H1 (cell line): ENCODE measurements around the gene NOC4L. TPM values are rescaled to one million over a fixed set of nuclear protein-coding genes. Genes with fewer than 3 reads are reported as not detected.

Experiments used
- CTCF ChIA-PET: fragments of 300-600 bp; sonication (Branson Sonifier 250); formaldehyde crosslinking; loops from one replicate; lab custom pipeline; 2021; ENCODE audit not compliant: partially characterized antibody; lab: Charles Lee
- POLR2A ChIA-PET: fragments of 300-600 bp; sonication (Branson Sonifier 250); formaldehyde crosslinking; loops from one replicate; lab custom pipeline; 2021; ENCODE audit warnings: inconsistent platforms; ENCODE audit not compliant: partially characterized antibody; lab: Charles Lee
- DNase-seq, 2 experiments: peaks; one replicate each; pipeline versions ENCODE4 v3.0.0 to v3.0.0-alpha.2; 2010 to 2022; ENCODE audit warnings: low spot score in 2 of 2, low read depth in 1 of 2, mixed read lengths in 1 of 2
- FAIRE-seq: peaks from 2 replicates; lab custom pipeline; 2011; peaks lifted over from hg19 to GRCh38; lab: Jason Lieb, UNC
- H2AFZ ChIP-seq: 2 replicates; pipeline ENCODE4 v1.8.1; 2012; ENCODE audit warnings: low read length, inconsistent platforms
- H2AK5ac ChIP-seq: 2 replicates; pipeline ENCODE4 v1.6.1; 2013; ENCODE audit warnings: low read depth, low read length
- H2BK120ac ChIP-seq: replicated peaks from 2 replicates; pipeline ENCODE3; 2013; ENCODE audit warnings: low read depth, low read length, inconsistent platforms
- H2BK12ac ChIP-seq: 2 replicates; pipeline ENCODE4 v1.6.1; 2013; ENCODE audit warnings: low read depth, low read length
- H2BK15ac ChIP-seq: 2 replicates; pipeline ENCODE4 v1.6.1; 2013; ENCODE audit warnings: low read length
- H2BK20ac ChIP-seq: 2 replicates; pipeline ENCODE4 v1.6.1; 2013; ENCODE audit warnings: low read length
- H2BK5ac ChIP-seq: 2 replicates; pipeline ENCODE4 v1.6.1; 2013; ENCODE audit warnings: low read depth, low read length
- H3K14ac ChIP-seq: 2 replicates; pipeline ENCODE4 v1.6.1; 2013; ENCODE audit warnings: inconsistent platforms; ENCODE audit not compliant: insufficient read length
- H3K18ac ChIP-seq: 2 replicates; pipeline ENCODE4 v1.6.1; 2013; ENCODE audit warnings: low read length; ENCODE audit errors: extremely low read depth
- H3K23ac ChIP-seq: 2 replicates; pipeline ENCODE4 v1.6.1; 2013; ENCODE audit warnings: inconsistent platforms; ENCODE audit not compliant: insufficient read length
- H3K23me2 ChIP-seq: 2 replicates; pipeline ENCODE4 v1.6.1; 2013; ENCODE audit warnings: low read depth, low read length
- H3K27ac ChIP-seq: 2 replicates; pipeline ENCODE4 v1.6.1; 2011; ENCODE audit warnings: low read depth, low read length, inconsistent platforms
- H3K27me3 ChIP-seq, 4 experiments: replicated peaks in 1 of 4; 1 replicate in 1 of 4; 2 replicates in 3 of 4; pipeline versions ENCODE4 v1.6.1 to v1.8.1; 2011 to 2013; ENCODE audit warnings: low read length in 3 of 4, mild to moderate bottlenecking in 3 of 4, inconsistent platforms in 2 of 4, mixed read lengths in 2 of 4, moderate library complexity in 1 of 4; ENCODE audit not compliant: control insufficient read depth in 3 of 4, insufficient read depth in 3 of 4; ENCODE audit errors: extremely low read depth in 1 of 4
- H3K36me3 ChIP-seq, 4 experiments: 2 replicates each; pipeline versions ENCODE4 v1.6.1 to v1.8.1; 2011 to 2013; ENCODE audit warnings: mild to moderate bottlenecking in 4 of 4, low read length in 3 of 4, moderate library complexity in 2 of 4, control low read depth in 1 of 4, inconsistent platforms in 1 of 4; ENCODE audit not compliant: insufficient read depth in 4 of 4, control insufficient read depth in 2 of 4
- H3K4ac ChIP-seq: replicated peaks from 2 replicates; pipeline ENCODE3; 2013; ENCODE audit warnings: low read length, low read depth, mixed read lengths, inconsistent platforms; ENCODE audit not compliant: insufficient read length
- H3K4me1 ChIP-seq, 4 experiments: replicated peaks in 1 of 4; 1 replicate in 1 of 4; 2 replicates in 3 of 4; pipeline versions ENCODE4 v1.6.1 to v1.8.1; 2011 to 2013; ENCODE audit warnings: low read length in 3 of 4, inconsistent platforms in 2 of 4, mixed read lengths in 1 of 4; ENCODE audit not compliant: insufficient read depth in 4 of 4, control insufficient read depth in 3 of 4
- H3K4me2 ChIP-seq, 2 experiments: 2 replicates each; pipeline versions ENCODE4 v1.6.1 to v1.8.1; 2011 to 2013; ENCODE audit warnings: low read depth in 2 of 2, low read length in 2 of 2, control low read depth in 1 of 2, inconsistent platforms in 1 of 2, mild to moderate bottlenecking in 1 of 2; ENCODE audit not compliant: insufficient read depth in 1 of 2
- H3K4me3 ChIP-seq, 4 experiments: fragments of 200-600, 300-600 bp in 1 of 4; sonication (generic), shearing (Covaris generic), sonication (Bioruptor Twin) in 1 of 4; 2 replicates each; pipeline versions ENCODE4 v1.5.1 to v1.8.1; 2011 to 2016; ENCODE audit warnings: low read length in 4 of 4, low read depth in 3 of 4, control low read depth in 2 of 4, inconsistent platforms in 2 of 4, mild to moderate bottlenecking in 2 of 4, mixed read lengths in 1 of 4, moderate library complexity in 1 of 4; ENCODE audit not compliant: insufficient read depth in 2 of 4; ENCODE audit errors: extremely low read depth in 1 of 4
- H3K56ac ChIP-seq: replicated peaks from 2 replicates; pipeline ENCODE3; 2013; ENCODE audit warnings: low read depth, mild to moderate bottlenecking, mixed read lengths, low read length, inconsistent platforms; ENCODE audit not compliant: insufficient read length
- H3K79me1 ChIP-seq: 2 replicates; pipeline ENCODE4 v1.6.1; 2013; ENCODE audit warnings: low read depth, low read length, control low read depth
- H3K79me2 ChIP-seq, 2 experiments: 2 replicates each; pipeline versions ENCODE4 v1.6.1 to v1.8.1; 2012 to 2013; ENCODE audit warnings: low read length in 2 of 2, mild to moderate bottlenecking in 2 of 2, inconsistent platforms in 1 of 2; ENCODE audit not compliant: insufficient read depth in 2 of 2, control insufficient read depth in 1 of 2
- H3K9ac ChIP-seq, 4 experiments: replicated peaks in 1 of 4; 1 replicate in 1 of 4; 2 replicates in 3 of 4; pipeline versions ENCODE4 v1.6.1 to v1.8.1; 2011 to 2013; ENCODE audit warnings: low read depth in 3 of 4, low read length in 3 of 4, control low read depth in 2 of 4, mild to moderate bottlenecking in 2 of 4, moderate library complexity in 2 of 4, inconsistent platforms in 1 of 4; ENCODE audit errors: extremely low read depth in 1 of 4
- H3K9me3 ChIP-seq, 2 experiments: 2 replicates each; pipeline versions ENCODE4 v1.6.1 to v1.8.1; 2012 to 2013; ENCODE audit warnings: mild to moderate bottlenecking in 2 of 2, moderate library complexity in 2 of 2, control low read depth in 1 of 2, inconsistent platforms in 1 of 2, low read depth in 1 of 2, low read length in 1 of 2, mixed read lengths in 1 of 2; ENCODE audit not compliant: insufficient read depth in 2 of 2
- H4K20me1 ChIP-seq, 2 experiments: replicated peaks in 1 of 2; 2 replicates each; pipeline versions ENCODE3 to v1.8.1; 2011 to 2013; ENCODE audit warnings: inconsistent platforms in 2 of 2, low read length in 2 of 2, mild to moderate bottlenecking in 1 of 2; ENCODE audit not compliant: insufficient read depth in 2 of 2, control insufficient read depth in 1 of 2
- H4K5ac ChIP-seq: 2 replicates; pipeline ENCODE4 v1.6.1; 2013; ENCODE audit warnings: low read length, low read depth, mixed read lengths, inconsistent platforms; ENCODE audit not compliant: insufficient read length
- H4K8ac ChIP-seq: 2 replicates; pipeline ENCODE4 v1.8.0; 2013; ENCODE audit warnings: mild to moderate bottlenecking, moderate library complexity, low read length, inconsistent platforms; ENCODE audit not compliant: insufficient read depth; ENCODE audit errors: extremely low read depth
- H4K91ac ChIP-seq: replicated peaks from 2 replicates; pipeline ENCODE3; 2013; ENCODE audit warnings: low read length, mixed read lengths, inconsistent platforms; ENCODE audit not compliant: insufficient read length
- CREB1 ChIP-seq: IDR thresholded peaks from 2 replicates; pipeline ENCODE4 v1.6.1; 2012; ENCODE audit warnings: inconsistent platforms
- CTBP2 ChIP-seq: IDR thresholded peaks from 2 replicates; pipeline ENCODE4 v1.7.0; 2011; ENCODE audit warnings: borderline replicate concordance, mild to moderate bottlenecking, moderate library complexity, mixed read lengths, low read length; ENCODE audit not compliant: insufficient read depth, insufficient read length
- GABPA ChIP-seq: IDR thresholded peaks from 2 replicates; pipeline ENCODE4 v1.6.1; 2011; ENCODE audit warnings: mild to moderate bottlenecking, low read length, moderate library complexity, borderline replicate concordance; ENCODE audit not compliant: insufficient read depth
- GTF2F1 ChIP-seq: IDR thresholded peaks from 2 replicates; pipeline ENCODE4 v1.6.1; 2012; ENCODE audit warnings: low read depth, low read length, improper control_type of control experiment, borderline replicate concordance
- HDAC6 ChIP-seq: IDR thresholded peaks from one replicate; pipeline ENCODE4 v1.7.1; 2012; ENCODE audit warnings: low read depth, mild to moderate bottlenecking, inconsistent platforms, low read length, moderate library complexity
- JUN ChIP-seq: IDR thresholded peaks from 2 replicates; pipeline ENCODE4 v1.6.1; 2011; ENCODE audit warnings: low read depth, mild to moderate bottlenecking, improper control_type of control experiment, low read length
- RAD21 ChIP-seq, 2 experiments: IDR thresholded peaks in 1 of 2; conservative IDR thresholded peaks in 1 of 2; 2 replicates each; pipeline ENCODE4 v1.6.1; 2011; ENCODE audit warnings: low read depth in 2 of 2, low read length in 2 of 2, improper control_type of control experiment in 1 of 2, inconsistent platforms in 1 of 2, mild to moderate bottlenecking in 1 of 2, moderate library complexity in 1 of 2
- RNF2 ChIP-seq: fragments of 200-900, 300-1000 bp; sonication (generic); IDR thresholded peaks from 2 replicates; pipeline ENCODE4 v1.7.1; 2016; ENCODE audit warnings: borderline replicate concordance, low read depth, mild to moderate bottlenecking, antibody characterized with exemption, low read length; ENCODE audit not compliant: poor library complexity, severe bottlenecking; ENCODE audit errors: missing control alignments
- WGBS, 2 experiments: shearing (Covaris generic) in 1 of 2; methylation state at CpG; one replicate each; pipeline versions ENCODE4 v1.1.6 to v1.1.7; 2013 to 2015; ENCODE audit warnings: low lambda C conversion rate in 2 of 2, mixed read lengths in 2 of 2, inconsistent platforms in 1 of 2, low coverage in 1 of 2, missing lambda C conversion rate in 1 of 2; ENCODE audit not compliant: insufficient replicate concordance in 2 of 2, insufficient coverage in 1 of 2, insufficient read length in 1 of 2; ENCODE audit errors: extremely low coverage in 1 of 2, missing lambda C conversion rate in 1 of 2; 5-methylcytosine and 5-hydroxymethylcytosine counted together
- polyA plus RNA-seq, 7 experiments: library from polyadenylated mRNA; depleted of rRNA in 3 of 7; stranded (reverse) in 5 of 7; unstranded in 2 of 7; fragments of >200 nt in 5 of 7; fragments of 200-250 nt in 2 of 7; gene quantifications; 1 replicate in 5 of 7; 2 replicates in 1 of 7; 4 replicates in 1 of 7; pipeline versions ENCODE4 v1.2.1 to v1.2.3, GENCODE V29; 2011 to 2013; ENCODE audit warnings: missing spikeins in 2 of 7, mixed read lengths in 2 of 7
- total RNA-seq: library from RNA; stranded (reverse); fragmentation: NEBNext Ultra II Directional; extraction: Animal tissue kit (Norgen Biotek cat#: 25700); gene quantifications from 2 replicates; pipeline ENCODE4 v1.2.1, GENCODE V29; 2021

The NOC4L gene
- total and polyA plus RNA-seq, 2 of the 8 experiments (the other 6 are each of a cell fraction or from before 2014, with no cell fraction given) = 26.8 to 40.3 TPM

DNA sequence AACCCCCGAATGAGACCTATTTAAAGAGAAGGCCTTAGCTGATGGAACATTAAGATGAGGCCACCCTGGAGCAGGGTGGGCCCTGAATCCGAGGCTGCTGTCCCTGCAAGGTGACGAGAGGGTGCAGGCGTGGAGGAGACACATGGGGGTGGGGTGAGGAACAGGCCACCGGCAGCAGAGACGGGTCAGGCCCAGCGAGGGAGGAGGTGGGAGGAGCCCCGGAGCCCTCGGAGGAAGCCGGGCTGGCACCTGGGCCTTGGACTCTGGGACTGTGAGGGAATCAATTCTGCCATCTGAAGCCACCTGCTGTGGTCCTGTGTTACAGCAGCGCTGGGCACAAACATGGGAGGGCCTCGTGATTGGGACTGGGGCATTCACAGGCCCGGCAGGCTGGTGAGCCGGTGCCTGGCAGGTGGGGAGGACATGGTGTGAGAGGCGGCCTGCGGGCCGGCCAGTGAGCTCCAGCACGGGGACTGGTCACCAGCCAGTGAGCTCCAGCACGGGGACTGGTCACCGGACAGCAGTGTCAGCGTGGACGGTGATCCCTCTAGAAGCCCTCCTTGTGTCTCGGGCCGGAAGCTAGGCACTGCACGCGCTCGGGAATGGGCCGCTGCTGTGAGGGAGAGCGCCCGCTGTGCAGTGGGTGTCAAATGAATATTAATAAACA is 46.7 kb downstream of the NOC4L start:
- Histone ChIP-seq H3K79me1 (no peaks in the 10 kb centered on the region), H2BK15ac (no peak overlapping the region), H3K27me3 (peaks cover 4 to 68% (median 41%) of the 10 kb centered on the region in 4 experiments), H2BK12ac (no peak overlapping the region), H3K9ac (no peak overlapping the region), H4K91ac (no peak overlapping the region), H3K23me2 (peaks cover 7% of the 10 kb centered on the region; the same call in 1 of the 2 replicates), H3K23ac (no peak overlapping the region), H4K5ac (no peak overlapping the region), H2AFZ (no peak overlapping the region), H3K4me3 (no peak overlapping the region), H3K36me3 (no peaks in the 10 kb centered on the region), H4K20me1 (peaks cover 0 to 2% of the 10 kb centered on the region in 2 experiments), H3K27ac (no peak overlapping the region), H2BK120ac (no peak overlapping the region), H3K18ac (no peak overlapping the region), H3K56ac (no peak overlapping the region), H3K14ac (no peak overlapping the region), H4K8ac (peak overlapping the region; percentile 43; the same call in 1 of the 2 replicates), H2BK20ac (no peak overlapping the region), H3K79me2 (no peaks in the 10 kb centered on the region), H3K4me2 (peak overlapping the region in 1 of 2 experiments; percentile 77; a peak in 1 of 4 replicates), H3K9me3 (peaks cover 11 to 22% of the 10 kb centered on the region in 2 experiments), H3K4ac (no peak overlapping the region), H2BK5ac (no peak overlapping the region), H3K4me1 (peaks cover 0 to 13% (median 7%) of the 10 kb centered on the region in 4 experiments; a peak in 5 of 7 replicates), H2AK5ac (no peak overlapping the region)
- DNase-seq (no peak), FAIRE-seq (no peak)
- 89% methylated on average over 30 of the region's 30 CpGs; no CpG with 5 or more reads in 1 of the 2 experiments for whole genome bisulfite sequencing, 2 experiments
- ChIA-PET CTCF (interaction anchor here (0.9 to 1.6 kb wide), 4 partner anchors 11 to 31 kb away, joined by 3 read pairs; no protein-coding TSS in a partner anchor), POLR2A (no interaction called here)
- no peak for TF ChIP-seq CTBP2
- TF ChIP-seq CREB1 = no peak
- TF ChIP-seq JUN = no peak
- TF ChIP-seq RAD21 (IDR thresholded peaks at IDR 0.05 in 1 of 2, conservative IDR thresholded peaks at IDR 0.05 in 1 of 2; ENCODE audit: low read depth in 2 of 2, low read length in 2 of 2) = no peak
- TF ChIP-seq GABPA = no peak
- TF ChIP-seq GTF2F1 = no peak
- no peak for TF ChIP-seq RNF2
- no peak for TF ChIP-seq HDAC6
